Measurements from ENCODE around the gene FAM193A.

Gene FAM193A

DNA sequence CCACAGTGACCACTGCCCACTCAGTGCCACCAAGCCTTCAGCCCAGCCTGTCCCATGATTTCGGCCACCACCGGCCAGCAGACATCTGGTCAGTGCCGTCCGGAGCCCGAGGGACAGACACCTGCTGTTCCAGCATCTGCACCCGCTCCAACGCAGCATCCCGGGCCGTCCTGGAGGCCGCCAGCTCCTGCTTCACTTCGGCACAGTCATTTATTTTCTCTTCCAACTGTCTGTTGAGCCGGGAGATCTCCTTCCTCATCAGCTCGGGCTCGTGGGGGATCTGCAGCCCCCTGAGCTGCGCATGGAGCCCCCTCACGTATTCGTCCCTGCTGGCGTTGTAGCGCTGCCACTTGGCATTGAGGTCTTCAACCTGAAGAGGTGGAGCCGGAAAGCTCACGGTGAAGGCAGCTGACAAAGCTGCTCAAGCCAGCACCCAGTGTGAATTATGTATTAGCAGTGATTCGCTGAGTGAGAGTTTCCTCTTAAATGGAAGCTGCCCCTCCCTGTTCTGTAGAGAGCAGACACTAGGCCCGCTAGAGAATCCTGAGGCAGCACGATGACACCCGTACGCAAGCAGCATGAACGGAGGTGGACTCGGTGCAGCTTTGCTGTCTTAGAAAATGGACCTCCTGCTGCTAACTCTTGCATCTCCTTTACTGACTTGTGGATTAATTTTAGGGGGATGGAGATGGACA is 208.3 kb downstream of the FAM193A start:
- peaks cover 66% of the 10 kb centered on the region for H3K4me1 Mint-ChIP-seq (ENCODE audit: low read depth)
- peak overlapping the region; percentile 97 for H3K27ac Mint-ChIP-seq
- H3K36me3 Mint-ChIP-seq (ENCODE audit: low read depth), result peaks cover 94% of the 10 kb centered on the region
- H3K27me3 Mint-ChIP-seq, result no peaks in the 10 kb centered on the region
- no peaks in the 10 kb centered on the region for H3K9me3 Mint-ChIP-seq
- no peak overlapping the region for H3K4me3 Mint-ChIP-seq
- no peak for DNase-seq

- Mint-ChIP-seq H3K36me3 (ENCODE audit: low read depth) (peaks cover 93% of the 10 kb centered on the region), H3K27me3 (no peaks in the 10 kb centered on the region), H3K9me3 (no peaks in the 10 kb centered on the region), H3K4me3 (peak overlapping the region; percentile 61), H3K4me1 (ENCODE audit: low read depth) (peaks cover 69% of the 10 kb centered on the region), H3K27ac (peak overlapping the region; percentile 97)
- no peak for DNase-seq
Measured at GRCh38 chr4:2745516-2745915, 209.1 kb downstream of the FAM193A start.

DNA sequence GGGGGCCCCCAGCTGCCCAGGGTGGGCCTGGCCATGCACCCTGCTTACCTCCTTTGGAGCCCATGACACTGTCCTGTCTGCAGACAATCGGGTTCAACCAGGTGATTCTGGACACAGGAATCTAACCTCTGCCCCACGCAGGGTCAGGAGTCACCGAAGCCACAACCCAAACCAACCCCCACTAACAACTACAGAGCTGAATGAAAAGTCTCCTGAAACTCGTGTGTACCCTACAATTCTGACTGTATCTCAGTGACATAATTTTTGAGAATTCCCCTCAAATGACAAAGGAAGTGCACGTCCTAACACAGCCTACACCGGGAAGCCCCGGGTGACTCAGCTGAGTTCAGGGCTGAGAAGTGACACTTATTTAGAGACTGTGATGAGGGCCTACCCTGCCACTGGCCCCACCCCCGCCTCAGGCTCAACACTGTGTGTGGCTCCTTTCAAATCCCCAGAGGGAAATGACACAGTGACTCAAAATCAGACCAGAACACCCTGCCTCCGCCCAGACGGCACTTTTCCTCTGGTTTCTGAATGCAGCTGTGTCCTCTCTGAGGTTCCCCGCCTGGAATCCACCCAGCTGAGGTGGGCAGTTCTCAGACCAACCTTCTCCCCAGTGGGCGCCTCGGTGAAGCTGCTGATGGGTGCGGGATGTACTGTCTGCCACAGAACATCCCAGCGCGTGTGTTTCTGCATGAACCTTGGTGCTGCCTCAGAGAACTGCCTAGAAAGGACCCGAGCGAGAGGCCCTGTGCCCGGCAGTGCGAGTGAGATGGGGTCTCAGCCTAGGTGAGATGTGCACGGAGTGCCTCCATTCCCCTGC is 209.7 kb downstream of the FAM193A start:
- peak overlapping the region; percentile 97 for H3K27ac Mint-ChIP-seq
- H3K36me3 Mint-ChIP-seq (ENCODE audit: low read depth), result peaks cover 92% of the 10 kb centered on the region
- H3K4me1 Mint-ChIP-seq (ENCODE audit: low read depth), result peaks cover 70% of the 10 kb centered on the region
- DNase-seq, result peak; percentile 91
- no peaks in the 10 kb centered on the region for H3K9me3 Mint-ChIP-seq
- H3K27me3 Mint-ChIP-seq, result no peaks in the 10 kb centered on the region
- peak overlapping the region; percentile 61 for H3K4me3 Mint-ChIP-seq

DNA sequence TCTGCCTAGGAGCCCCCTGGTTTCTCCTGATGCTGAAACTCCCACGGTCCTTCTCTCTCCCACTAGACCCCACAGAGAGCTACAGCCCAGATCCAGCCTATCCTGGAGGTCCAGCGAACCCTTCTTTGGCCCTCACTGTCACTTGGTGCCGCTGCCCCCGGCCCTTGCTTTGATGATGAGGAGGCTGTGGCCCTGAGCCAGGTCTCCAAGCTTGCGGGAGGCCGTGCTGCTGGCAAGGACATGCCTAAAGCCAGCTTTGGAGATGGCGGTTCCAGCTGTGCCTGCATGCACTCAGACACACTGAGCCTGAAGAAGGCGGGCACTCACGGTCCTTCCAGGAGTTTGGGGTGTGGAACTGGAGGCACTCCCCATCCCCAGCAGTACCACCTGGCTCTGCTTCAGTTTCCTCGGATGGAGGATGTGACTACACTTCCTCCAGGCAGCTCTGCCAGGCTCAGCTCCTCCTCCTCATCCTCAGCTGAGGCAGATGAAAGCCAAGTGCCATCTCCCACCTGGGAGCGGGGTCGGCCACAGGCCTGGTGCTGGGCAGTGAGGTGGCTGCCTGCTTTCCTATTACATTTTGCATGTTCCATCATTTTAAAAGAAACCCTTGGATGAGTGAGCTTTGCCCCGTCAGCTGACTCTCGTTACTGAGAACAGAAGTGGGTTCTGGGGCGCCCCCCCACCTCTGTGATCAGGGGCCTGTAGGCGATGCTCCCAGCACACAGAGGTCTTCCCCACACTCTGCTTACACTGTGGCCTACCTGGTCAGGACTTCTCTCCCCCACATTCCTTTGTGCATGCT is 210.6 kb downstream of the FAM193A start:
- peak overlapping the region; percentile 97 for H3K27ac Mint-ChIP-seq
- peaks cover 75% of the 10 kb centered on the region for H3K4me1 Mint-ChIP-seq (ENCODE audit: low read depth)
- no peaks in the 10 kb centered on the region for H3K9me3 Mint-ChIP-seq
- no peaks in the 10 kb centered on the region for H3K27me3 Mint-ChIP-seq
- H3K4me3 Mint-ChIP-seq, result peak overlapping the region; percentile 61
- H3K36me3 Mint-ChIP-seq (ENCODE audit: low read depth), result peaks cover 90% of the 10 kb centered on the region
- DNase-seq, result no peak

- Mint-ChIP-seq H3K27me3 (no peaks in the 10 kb centered on the region), H3K27ac (peak overlapping the region; percentile 73), H3K4me1 (ENCODE audit: low read depth) (peaks cover 73% of the 10 kb centered on the region), H3K36me3 (ENCODE audit: low read depth) (peaks cover 74% of the 10 kb centered on the region), H3K9me3 (no peaks in the 10 kb centered on the region), H3K4me3 (no peak overlapping the region)
- DNase-seq, result no peak
Measured at GRCh38 chr4:2750719-2751605, 214.5 kb downstream of the FAM193A start.

GRCh38 chr4:2753436-2753835 is 217.0 kb downstream of the FAM193A start:
- Mint-ChIP-seq H3K27ac (peak overlapping the region; percentile 79), H3K9me3 (no peaks in the 10 kb centered on the region), H3K36me3 (ENCODE audit: low read depth) (peaks cover 50% of the 10 kb centered on the region), H3K4me1 (ENCODE audit: low read depth) (peaks cover 55% of the 10 kb centered on the region), H3K4me3 (peak overlapping the region; percentile 51), H3K27me3 (no peaks in the 10 kb centered on the region)
- DNase-seq, result no peak

- Mint-ChIP-seq H3K27ac (peak overlapping the region; percentile 89), H3K4me1 (ENCODE audit: low read depth) (peaks cover 40% of the 10 kb centered on the region), H3K4me3 (peak overlapping the region; percentile 83), H3K36me3 (ENCODE audit: low read depth) (peaks cover 38% of the 10 kb centered on the region), H3K27me3 (no peaks in the 10 kb centered on the region), H3K9me3 (no peaks in the 10 kb centered on the region)
- no peak for DNase-seq
Measured at GRCh38 chr4:2754848-2755819, 218.7 kb downstream of the FAM193A start.

- Mint-ChIP-seq H3K9me3 (no peaks in the 10 kb centered on the region), H3K36me3 (ENCODE audit: low read depth) (peaks cover 32% of the 10 kb centered on the region), H3K4me1 (ENCODE audit: low read depth) (peaks cover 37% of the 10 kb centered on the region), H3K27ac (peak within 1 kb of the TSS; percentile 89), H3K27me3 (no peaks in the 10 kb centered on the region), H3K4me3 (peak within 1 kb of the TSS; percentile 83)
- peak; percentile 89 for DNase-seq
Measured at GRCh38 chr4:2755821-2756690, 219.6 kb downstream of the FAM193A start, which contains the start of gene TNIP2. Gene TNIP2, minus strand, starts transcription at chr4:2756336. Its CDS starts 47 bp downstream, at chr4:2756289.

GRCh38 chr4:2756691-2757350 is 220.4 kb downstream of the FAM193A start:
- peaks cover 25% of the 10 kb centered on the region for H3K36me3 Mint-ChIP-seq (ENCODE audit: low read depth)
- DNase-seq, result no peak
- H3K4me1 Mint-ChIP-seq (ENCODE audit: low read depth), result peaks cover 36% of the 10 kb centered on the region
- H3K4me3 Mint-ChIP-seq, result peak overlapping the region; percentile 68
- no peaks in the 10 kb centered on the region for H3K27me3 Mint-ChIP-seq
- H3K27ac Mint-ChIP-seq, result peak overlapping the region; percentile 59
- H3K9me3 Mint-ChIP-seq, result no peaks in the 10 kb centered on the region

- Mint-ChIP-seq H3K4me1 (ENCODE audit: low read depth) (peaks cover 35% of the 10 kb centered on the region), H3K27ac (no peak overlapping the region), H3K9me3 (no peaks in the 10 kb centered on the region)
Measured at GRCh38 chr4:2757426-2757825, 221.0 kb downstream of the FAM193A start.

GRCh38 chr4:2761035-2761923 is 224.8 kb downstream of the FAM193A start:
- H3K27me3 Mint-ChIP-seq, result no peaks in the 10 kb centered on the region
- H3K27ac Mint-ChIP-seq, result no peak overlapping the region
- H3K36me3 Mint-ChIP-seq (ENCODE audit: low read depth), result no peaks in the 10 kb centered on the region
- H3K4me1 Mint-ChIP-seq (ENCODE audit: low read depth), result peaks cover 23% of the 10 kb centered on the region
- DNase-seq, result peak; percentile 45
- H3K9me3 Mint-ChIP-seq, result no peaks in the 10 kb centered on the region
- H3K4me3 Mint-ChIP-seq, result no peak overlapping the region

More at GRCh38 chr4:2757426-2757825, 221.0 kb downstream of the FAM193A start:
- H3K36me3 Mint-ChIP-seq (ENCODE audit: low read depth), result peaks cover 20% of the 10 kb centered on the region
- H3K4me3 Mint-ChIP-seq, result peak overlapping the region; percentile 37
- H3K27me3 Mint-ChIP-seq, result no peaks in the 10 kb centered on the region
- DNase-seq, result no peak
